Measurements from ENCODE around the gene STAP1. TPM values are rescaled to one million over a fixed set of nuclear protein-coding genes. Genes with fewer than 3 reads are reported as not detected.

STAP1 gene
- 3.5 TPM for total RNA-seq (ENCODE audit: unreplicated experiment)
- long read RNA-seq, partial matches to known transcripts, result 0 of 2 reads
- long read RNA-seq, other reads (novel, unspliced or antisense), result 1 of 2 reads

DNA sequence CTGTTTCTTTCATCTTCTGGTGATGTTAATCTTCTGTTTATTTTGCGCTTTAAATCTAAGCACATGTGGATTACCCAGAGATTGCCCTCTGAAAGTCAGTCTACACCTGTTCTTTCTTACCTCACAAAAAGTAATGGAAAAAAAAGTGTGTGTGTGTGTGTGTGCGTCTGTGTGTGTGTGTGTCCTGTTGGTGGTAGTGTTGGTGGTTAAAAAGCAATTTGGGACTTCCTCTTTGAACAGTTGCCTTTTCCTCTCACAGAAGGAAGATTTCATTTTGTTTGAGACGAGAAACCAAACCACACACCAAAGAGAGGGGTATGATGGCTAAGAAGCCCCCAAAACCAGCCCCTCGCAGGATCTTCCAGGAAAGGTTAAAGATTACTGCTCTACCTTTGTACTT is at the start of gene STAP1:
STAP1 (plus strand) TSS at position 235 of the 400 bp plus-strand sequence; CDS start at position 318, 83 bp downstream.
- no peak for DNase-seq (ENCODE audit: low spot score)
- peak within 1 kb of the TSS; percentile 79 for H3K4me3 Mint-ChIP-seq (ENCODE audit: unreplicated experiment)
- peaks cover 6% of the 10 kb centered on the region for H3K4me1 Mint-ChIP-seq (ENCODE audit: unreplicated experiment)
- TF ChIP-seq CTCF (IDR thresholded peaks at IDR 0.05; ENCODE audit: unreplicated experiment), result no peak
- peak within 1 kb of the TSS; percentile 75 for H3K27ac Mint-ChIP-seq (ENCODE audit: unreplicated experiment)
- H3K9me3 Mint-ChIP-seq (ENCODE audit: unreplicated experiment), result no peaks in the 10 kb centered on the region
- H3K36me3 Mint-ChIP-seq (ENCODE audit: low read depth, unreplicated experiment), result no peaks in the 10 kb centered on the region
- H3K27me3 Mint-ChIP-seq (ENCODE audit: unreplicated experiment), result no peaks in the 10 kb centered on the region

- no peak overlapping the region for H3K4me3 Mint-ChIP-seq (ENCODE audit: unreplicated experiment)
- peaks cover 13% of the 10 kb centered on the region for H3K36me3 Mint-ChIP-seq (ENCODE audit: low read depth, unreplicated experiment)
Observed at GRCh38 chr4:67512501-67512900, 46.0 kb upstream of the STAP1 start.

DNA sequence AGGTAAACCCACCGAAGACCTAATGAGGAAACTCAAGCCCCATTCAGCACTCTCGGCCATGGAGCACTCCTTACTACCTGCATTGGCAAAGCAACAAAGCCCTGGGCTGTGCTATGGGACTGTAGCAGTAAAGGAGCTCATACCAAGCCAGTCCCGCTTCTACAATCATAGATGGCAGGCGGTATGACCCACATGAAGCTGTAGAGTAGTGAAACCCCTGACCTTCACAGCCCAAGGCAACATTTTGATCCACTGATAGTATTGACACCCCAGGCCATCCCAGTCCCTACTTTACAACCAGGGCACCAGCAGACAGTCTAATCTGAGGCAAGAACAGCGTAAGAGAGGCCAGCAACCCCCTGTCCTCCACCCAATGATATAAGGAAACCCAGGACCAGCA is 38.4 kb upstream of the STAP1 start:
- no peak overlapping the region for H3K4me3 Mint-ChIP-seq (ENCODE audit: unreplicated experiment)
- peaks cover 4% of the 10 kb centered on the region for H3K36me3 Mint-ChIP-seq (ENCODE audit: low read depth, unreplicated experiment)
- H3K4me1 Mint-ChIP-seq (ENCODE audit: unreplicated experiment), result peaks cover 5% of the 10 kb centered on the region
- no peak for DNase-seq (ENCODE audit: low spot score)
- no peaks in the 10 kb centered on the region for H3K9me3 Mint-ChIP-seq (ENCODE audit: unreplicated experiment)
- no peak overlapping the region for H3K27ac Mint-ChIP-seq (ENCODE audit: unreplicated experiment)
- peaks cover 1% of the 10 kb centered on the region for H3K27me3 Mint-ChIP-seq (ENCODE audit: unreplicated experiment)
- no peak for TF ChIP-seq CTCF (IDR thresholded peaks at IDR 0.05; ENCODE audit: unreplicated experiment)

More at GRCh38 chr4:67512501-67512900, 46.0 kb upstream of the STAP1 start:
- Mint-ChIP-seq H3K27ac (ENCODE audit: unreplicated experiment) (no peak overlapping the region), H3K4me1 (ENCODE audit: unreplicated experiment) (no peaks in the 10 kb centered on the region), H3K27me3 (ENCODE audit: unreplicated experiment) (no peaks in the 10 kb centered on the region), H3K9me3 (ENCODE audit: unreplicated experiment) (no peaks in the 10 kb centered on the region)
- no peak for TF ChIP-seq CTCF (IDR thresholded peaks at IDR 0.05; ENCODE audit: unreplicated experiment)
- DNase-seq (ENCODE audit: low spot score), result no peak

DNA sequence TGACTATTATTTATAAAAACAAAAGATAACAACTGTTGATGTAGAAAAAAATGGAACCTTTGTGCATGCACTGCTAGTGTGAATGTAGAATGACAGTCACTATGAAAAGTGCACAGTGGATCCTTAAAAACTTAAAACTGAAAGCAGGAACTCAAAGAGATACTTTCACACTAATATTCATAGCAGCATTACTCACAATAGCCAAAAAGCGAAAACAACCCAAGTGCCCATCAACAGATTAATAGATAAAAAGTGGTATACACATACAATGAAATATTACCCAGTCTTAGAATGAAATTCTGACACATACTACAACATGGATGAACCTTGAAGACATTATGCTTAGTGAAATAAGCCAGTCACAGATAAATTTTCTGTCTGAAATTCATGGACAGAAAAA is 37.0 kb upstream of the STAP1 start:
- H3K4me3 Mint-ChIP-seq (ENCODE audit: unreplicated experiment), result no peak overlapping the region
- no peak for TF ChIP-seq CTCF (IDR thresholded peaks at IDR 0.05; ENCODE audit: unreplicated experiment)
- peaks cover 4% of the 10 kb centered on the region for H3K36me3 Mint-ChIP-seq (ENCODE audit: low read depth, unreplicated experiment)

GRCh38 chr4:67522230-67522629 is 36.3 kb upstream of the STAP1 start:
- DNase-seq (ENCODE audit: low spot score), result no peak
- Mint-ChIP-seq H3K9me3 (ENCODE audit: unreplicated experiment) (no peaks in the 10 kb centered on the region), H3K27me3 (ENCODE audit: unreplicated experiment) (peaks cover 5% of the 10 kb centered on the region), H3K36me3 (ENCODE audit: low read depth, unreplicated experiment) (peaks cover 4% of the 10 kb centered on the region), H3K27ac (ENCODE audit: unreplicated experiment) (no peak overlapping the region), H3K4me3 (ENCODE audit: unreplicated experiment) (no peak overlapping the region), H3K4me1 (ENCODE audit: unreplicated experiment) (peaks cover 11% of the 10 kb centered on the region)
- no peak for TF ChIP-seq CTCF (IDR thresholded peaks at IDR 0.05; ENCODE audit: unreplicated experiment)

More for the DNA sequence above, 37.0 kb upstream of the STAP1 start:
- peaks cover 5% of the 10 kb centered on the region for H3K27me3 Mint-ChIP-seq (ENCODE audit: unreplicated experiment)
- H3K27ac Mint-ChIP-seq (ENCODE audit: unreplicated experiment), result no peak overlapping the region
- no peak for DNase-seq (ENCODE audit: low spot score)
- H3K4me1 Mint-ChIP-seq (ENCODE audit: unreplicated experiment), result peaks cover 11% of the 10 kb centered on the region
- H3K9me3 Mint-ChIP-seq (ENCODE audit: unreplicated experiment), result no peaks in the 10 kb centered on the region
